WI38 (cell line): ENCODE results near the gene HTR2B.

Experiments
- H3K4me3 ChIP-seq: 2 replicates; pipeline ENCODE4 v1.5.1; 2011; ENCODE audit warnings: low read depth, mild to moderate bottlenecking, control low read depth, low read length
- TF ChIP-seq, protein P1 (sequence below): IDR thresholded peaks from 2 replicates; pipeline ENCODE4 v1.5.1; 2012; ENCODE audit warnings: low read depth, mild to moderate bottlenecking, control low read depth, low read length

The HTR2B gene

GRCh38 chr2:231133365-231134099 is 8.7 kb upstream of the HTR2B start:
- no peak overlapping the region for H3K4me3 ChIP-seq
- TF ChIP-seq, protein P1, sequence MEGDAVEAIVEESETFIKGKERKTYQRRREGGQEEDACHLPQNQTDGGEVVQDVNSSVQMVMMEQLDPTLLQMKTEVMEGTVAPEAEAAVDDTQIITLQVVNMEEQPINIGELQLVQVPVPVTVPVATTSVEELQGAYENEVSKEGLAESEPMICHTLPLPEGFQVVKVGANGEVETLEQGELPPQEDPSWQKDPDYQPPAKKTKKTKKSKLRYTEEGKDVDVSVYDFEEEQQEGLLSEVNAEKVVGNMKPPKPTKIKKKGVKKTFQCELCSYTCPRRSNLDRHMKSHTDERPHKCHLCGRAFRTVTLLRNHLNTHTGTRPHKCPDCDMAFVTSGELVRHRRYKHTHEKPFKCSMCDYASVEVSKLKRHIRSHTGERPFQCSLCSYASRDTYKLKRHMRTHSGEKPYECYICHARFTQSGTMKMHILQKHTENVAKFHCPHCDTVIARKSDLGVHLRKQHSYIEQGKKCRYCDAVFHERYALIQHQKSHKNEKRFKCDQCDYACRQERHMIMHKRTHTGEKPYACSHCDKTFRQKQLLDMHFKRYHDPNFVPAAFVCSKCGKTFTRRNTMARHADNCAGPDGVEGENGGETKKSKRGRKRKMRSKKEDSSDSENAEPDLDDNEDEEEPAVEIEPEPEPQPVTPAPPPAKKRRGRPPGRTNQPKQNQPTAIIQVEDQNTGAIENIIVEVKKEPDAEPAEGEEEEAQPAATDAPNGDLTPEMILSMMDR, result no peak

- TF ChIP-seq, protein P1, result no peak
- no peak overlapping the region for H3K4me3 ChIP-seq
These were observed 7.3 kb upstream of the HTR2B start for GRCh38 chr2:231132129-231132528.

- no peak overlapping the region for H3K4me3 ChIP-seq
- TF ChIP-seq, protein P1, result no peak
These were observed 5.7 kb upstream of the HTR2B start for GRCh38 chr2:231130336-231131056.

GRCh38 chr2:231129216-231129615 is 4.4 kb upstream of the HTR2B start:
- TF ChIP-seq, protein P1, result no peak

DNA sequence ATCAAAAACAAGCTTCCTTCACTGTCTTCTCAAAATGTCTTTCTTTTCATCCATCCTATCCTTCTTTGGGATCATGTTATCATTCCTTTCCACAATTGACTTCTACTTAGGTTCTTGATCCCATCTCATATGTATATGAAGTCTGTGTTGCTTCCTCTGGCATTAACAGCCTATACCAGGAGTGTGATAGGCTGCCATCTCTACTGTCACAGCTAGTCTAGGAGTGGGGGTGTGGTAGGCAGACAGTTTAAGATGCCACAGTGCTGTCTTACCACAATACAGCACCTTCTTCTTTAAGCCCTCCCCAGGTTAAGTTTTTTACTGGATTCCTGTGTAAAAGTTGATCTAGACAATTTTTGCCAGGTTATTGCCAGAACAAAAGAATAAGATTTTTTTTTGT is 3.7 kb upstream of the HTR2B start:
- no peak overlapping the region for H3K4me3 ChIP-seq
- TF ChIP-seq, protein P1, result no peak

More at GRCh38 chr2:231129216-231129615, 4.4 kb upstream of the HTR2B start:
- H3K4me3 ChIP-seq, result no peak overlapping the region

DNA sequence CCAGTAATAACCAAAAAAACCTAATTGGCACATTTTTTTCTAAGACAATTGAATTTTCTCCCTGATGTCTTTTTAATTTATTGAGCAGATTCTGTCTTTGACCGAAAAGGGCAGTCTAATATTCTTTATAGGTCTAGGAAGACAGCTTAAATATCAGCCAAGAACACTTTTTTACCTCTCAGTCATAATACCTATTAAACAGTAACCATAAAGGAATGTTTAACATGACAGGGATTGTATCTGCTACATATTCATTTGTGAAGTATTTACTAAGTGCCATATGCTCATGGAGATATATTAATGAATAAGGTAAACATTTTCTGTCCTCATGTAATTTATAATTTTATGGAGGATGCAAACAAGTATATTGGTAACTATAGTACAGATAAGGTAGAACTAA is 3.1 kb upstream of the HTR2B start:
- TF ChIP-seq, protein P1, result no peak
- H3K4me3 ChIP-seq, result no peak overlapping the region

DNA sequence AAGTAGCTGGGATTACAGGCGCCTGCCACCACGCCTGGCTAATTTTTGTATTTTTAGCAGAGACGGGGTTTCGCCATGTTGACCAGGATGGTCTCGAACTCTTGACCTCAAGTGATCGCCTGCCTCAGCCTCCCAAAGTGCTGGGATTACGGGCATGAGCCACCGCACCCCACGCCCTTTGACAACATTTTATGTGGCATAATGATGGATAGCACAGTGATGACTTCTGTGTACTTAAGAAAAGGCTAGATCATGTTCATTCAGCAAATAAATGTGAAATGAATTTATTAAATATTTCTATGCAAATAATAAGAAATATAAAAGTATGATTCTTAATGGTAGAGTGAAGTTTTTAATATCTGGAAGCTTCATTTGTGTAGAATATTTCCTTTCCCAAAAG is 2.6 kb upstream of the HTR2B start:
- H3K4me3 ChIP-seq, result no peak overlapping the region
- TF ChIP-seq, protein P1, result no peak
